ENCODE results near the gene BPTF.

DNA sequence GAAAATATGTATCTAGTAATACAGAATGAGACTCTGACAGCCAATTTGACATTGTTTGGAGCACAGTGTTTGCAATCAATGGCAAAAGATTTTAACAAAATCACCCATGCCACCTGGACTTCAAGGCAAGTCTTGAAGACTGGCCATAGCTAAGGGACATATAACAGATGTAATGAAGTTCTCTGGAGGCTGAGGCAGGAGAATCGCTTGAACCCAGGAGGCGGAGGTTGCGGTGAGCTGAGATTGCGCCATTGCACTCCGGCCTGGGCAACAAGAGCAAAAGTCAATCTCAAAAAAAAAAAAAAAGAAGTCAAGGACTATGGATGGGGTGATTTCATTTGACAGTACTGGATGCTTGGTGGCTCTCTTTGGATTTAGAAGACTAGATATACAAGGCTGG, 5.6 kb upstream of the BPTF start:
- TF ChIP-seq, protein P1, sequence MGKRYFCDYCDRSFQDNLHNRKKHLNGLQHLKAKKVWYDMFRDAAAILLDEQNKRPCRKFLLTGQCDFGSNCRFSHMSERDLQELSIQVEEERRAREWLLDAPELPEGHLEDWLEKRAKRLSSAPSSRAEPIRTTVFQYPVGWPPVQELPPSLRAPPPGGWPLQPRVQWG (CRISPR knock-in tag; IDR thresholded peaks at IDR 0.05; ENCODE audit: borderline replicate concordance, low read depth) = no peak
- TF ChIP-seq, protein P2, sequence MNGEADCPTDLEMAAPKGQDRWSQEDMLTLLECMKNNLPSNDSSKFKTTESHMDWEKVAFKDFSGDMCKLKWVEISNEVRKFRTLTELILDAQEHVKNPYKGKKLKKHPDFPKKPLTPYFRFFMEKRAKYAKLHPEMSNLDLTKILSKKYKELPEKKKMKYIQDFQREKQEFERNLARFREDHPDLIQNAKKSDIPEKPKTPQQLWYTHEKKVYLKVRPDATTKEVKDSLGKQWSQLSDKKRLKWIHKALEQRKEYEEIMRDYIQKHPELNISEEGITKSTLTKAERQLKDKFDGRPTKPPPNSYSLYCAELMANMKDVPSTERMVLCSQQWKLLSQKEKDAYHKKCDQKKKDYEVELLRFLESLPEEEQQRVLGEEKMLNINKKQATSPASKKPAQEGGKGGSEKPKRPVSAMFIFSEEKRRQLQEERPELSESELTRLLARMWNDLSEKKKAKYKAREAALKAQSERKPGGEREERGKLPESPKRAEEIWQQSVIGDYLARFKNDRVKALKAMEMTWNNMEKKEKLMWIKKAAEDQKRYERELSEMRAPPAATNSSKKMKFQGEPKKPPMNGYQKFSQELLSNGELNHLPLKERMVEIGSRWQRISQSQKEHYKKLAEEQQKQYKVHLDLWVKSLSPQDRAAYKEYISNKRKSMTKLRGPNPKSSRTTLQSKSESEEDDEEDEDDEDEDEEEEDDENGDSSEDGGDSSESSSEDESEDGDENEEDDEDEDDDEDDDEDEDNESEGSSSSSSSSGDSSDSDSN (CRISPR knock-in tag; IDR thresholded peaks at IDR 0.05) = no peak
- TF ChIP-seq, protein P3, sequence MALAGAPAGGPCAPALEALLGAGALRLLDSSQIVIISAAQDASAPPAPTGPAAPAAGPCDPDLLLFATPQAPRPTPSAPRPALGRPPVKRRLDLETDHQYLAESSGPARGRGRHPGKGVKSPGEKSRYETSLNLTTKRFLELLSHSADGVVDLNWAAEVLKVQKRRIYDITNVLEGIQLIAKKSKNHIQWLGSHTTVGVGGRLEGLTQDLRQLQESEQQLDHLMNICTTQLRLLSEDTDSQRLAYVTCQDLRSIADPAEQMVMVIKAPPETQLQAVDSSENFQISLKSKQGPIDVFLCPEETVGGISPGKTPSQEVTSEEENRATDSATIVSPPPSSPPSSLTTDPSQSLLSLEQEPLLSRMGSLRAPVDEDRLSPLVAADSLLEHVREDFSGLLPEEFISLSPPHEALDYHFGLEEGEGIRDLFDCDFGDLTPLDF (CRISPR knock-in tag; IDR thresholded peaks at IDR 0.05) = no peak
- no peak for TF ChIP-seq ZNF225 (CRISPR knock-in tag; IDR thresholded peaks at IDR 0.05)
- TF ChIP-seq, protein P4, sequence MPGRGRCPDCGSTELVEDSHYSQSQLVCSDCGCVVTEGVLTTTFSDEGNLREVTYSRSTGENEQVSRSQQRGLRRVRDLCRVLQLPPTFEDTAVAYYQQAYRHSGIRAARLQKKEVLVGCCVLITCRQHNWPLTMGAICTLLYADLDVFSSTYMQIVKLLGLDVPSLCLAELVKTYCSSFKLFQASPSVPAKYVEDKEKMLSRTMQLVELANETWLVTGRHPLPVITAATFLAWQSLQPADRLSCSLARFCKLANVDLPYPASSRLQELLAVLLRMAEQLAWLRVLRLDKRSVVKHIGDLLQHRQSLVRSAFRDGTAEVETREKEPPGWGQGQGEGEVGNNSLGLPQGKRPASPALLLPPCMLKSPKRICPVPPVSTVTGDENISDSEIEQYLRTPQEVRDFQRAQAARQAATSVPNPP (CRISPR knock-in tag; IDR thresholded peaks at IDR 0.05) = no peak
- TF ChIP-seq, protein P5, sequence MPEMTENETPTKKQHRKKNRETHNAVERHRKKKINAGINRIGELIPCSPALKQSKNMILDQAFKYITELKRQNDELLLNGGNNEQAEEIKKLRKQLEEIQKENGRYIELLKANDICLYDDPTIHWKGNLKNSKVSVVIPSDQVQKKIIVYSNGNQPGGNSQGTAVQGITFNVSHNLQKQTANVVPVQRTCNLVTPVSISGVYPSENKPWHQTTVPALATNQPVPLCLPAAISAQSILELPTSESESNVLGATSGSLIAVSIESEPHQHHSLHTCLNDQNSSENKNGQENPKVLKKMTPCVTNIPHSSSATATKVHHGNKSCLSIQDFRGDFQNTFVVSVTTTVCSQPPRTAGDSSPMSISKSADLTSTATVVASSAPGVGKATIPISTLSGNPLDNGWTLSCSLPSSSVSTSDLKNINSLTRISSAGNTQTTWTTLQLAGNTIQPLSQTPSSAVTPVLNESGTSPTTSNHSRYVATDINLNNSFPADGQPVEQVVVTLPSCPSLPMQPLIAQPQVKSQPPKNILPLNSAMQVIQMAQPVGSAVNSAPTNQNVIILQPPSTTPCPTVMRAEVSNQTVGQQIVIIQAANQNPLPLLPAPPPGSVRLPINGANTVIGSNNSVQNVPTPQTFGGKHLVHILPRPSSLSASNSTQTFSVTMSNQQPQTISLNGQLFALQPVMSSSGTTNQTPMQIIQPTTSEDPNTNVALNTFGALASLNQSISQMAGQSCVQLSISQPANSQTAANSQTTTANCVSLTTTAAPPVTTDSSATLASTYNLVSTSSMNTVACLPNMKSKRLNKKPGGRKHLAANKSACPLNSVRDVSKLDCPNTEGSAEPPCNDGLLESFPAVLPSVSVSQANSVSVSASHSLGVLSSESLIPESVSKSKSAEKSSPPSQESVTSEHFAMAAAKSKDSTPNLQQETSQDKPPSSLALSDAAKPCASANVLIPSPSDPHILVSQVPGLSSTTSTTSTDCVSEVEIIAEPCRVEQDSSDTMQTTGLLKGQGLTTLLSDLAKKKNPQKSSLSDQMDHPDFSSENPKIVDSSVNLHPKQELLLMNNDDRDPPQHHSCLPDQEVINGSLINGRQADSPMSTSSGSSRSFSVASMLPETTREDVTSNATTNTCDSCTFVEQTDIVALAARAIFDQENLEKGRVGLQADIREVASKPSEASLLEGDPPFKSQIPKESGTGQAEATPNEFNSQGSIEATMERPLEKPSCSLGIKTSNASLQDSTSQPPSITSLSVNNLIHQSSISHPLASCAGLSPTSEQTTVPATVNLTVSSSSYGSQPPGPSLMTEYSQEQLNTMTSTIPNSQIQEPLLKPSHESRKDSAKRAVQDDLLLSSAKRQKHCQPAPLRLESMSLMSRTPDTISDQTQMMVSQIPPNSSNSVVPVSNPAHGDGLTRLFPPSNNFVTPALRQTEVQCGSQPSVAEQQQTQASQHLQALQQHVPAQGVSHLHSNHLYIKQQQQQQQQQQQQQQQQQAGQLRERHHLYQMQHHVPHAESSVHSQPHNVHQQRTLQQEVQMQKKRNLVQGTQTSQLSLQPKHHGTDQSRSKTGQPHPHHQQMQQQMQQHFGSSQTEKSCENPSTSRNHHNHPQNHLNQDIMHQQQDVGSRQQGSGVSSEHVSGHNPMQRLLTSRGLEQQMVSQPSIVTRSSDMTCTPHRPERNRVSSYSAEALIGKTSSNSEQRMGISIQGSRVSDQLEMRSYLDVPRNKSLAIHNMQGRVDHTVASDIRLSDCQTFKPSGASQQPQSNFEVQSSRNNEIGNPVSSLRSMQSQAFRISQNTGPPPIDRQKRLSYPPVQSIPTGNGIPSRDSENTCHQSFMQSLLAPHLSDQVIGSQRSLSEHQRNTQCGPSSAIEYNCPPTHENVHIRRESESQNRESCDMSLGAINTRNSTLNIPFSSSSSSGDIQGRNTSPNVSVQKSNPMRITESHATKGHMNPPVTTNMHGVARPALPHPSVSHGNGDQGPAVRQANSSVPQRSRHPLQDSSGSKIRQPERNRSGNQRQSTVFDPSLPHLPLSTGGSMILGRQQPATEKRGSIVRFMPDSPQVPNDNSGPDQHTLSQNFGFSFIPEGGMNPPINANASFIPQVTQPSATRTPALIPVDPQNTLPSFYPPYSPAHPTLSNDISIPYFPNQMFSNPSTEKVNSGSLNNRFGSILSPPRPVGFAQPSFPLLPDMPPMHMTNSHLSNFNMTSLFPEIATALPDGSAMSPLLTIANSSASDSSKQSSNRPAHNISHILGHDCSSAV (CRISPR knock-in tag; IDR thresholded peaks at IDR 0.05; ENCODE audit: borderline replicate concordance) = no peak
- TF ChIP-seq, protein P6, sequence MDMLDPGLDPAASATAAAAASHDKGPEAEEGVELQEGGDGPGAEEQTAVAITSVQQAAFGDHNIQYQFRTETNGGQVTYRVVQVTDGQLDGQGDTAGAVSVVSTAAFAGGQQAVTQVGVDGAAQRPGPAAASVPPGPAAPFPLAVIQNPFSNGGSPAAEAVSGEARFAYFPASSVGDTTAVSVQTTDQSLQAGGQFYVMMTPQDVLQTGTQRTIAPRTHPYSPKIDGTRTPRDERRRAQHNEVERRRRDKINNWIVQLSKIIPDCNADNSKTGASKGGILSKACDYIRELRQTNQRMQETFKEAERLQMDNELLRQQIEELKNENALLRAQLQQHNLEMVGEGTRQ (IDR thresholded peaks at IDR 0.05; ENCODE audit: low read depth, low read length) = no peak
- TF ChIP-seq, protein P6 (CRISPR knock-in tag; IDR thresholded peaks at IDR 0.05; ENCODE audit: borderline replicate concordance) = no peak
- TF ChIP-seq GABPA (IDR thresholded peaks at IDR 0.05; ENCODE audit: low read depth, low read length) = no peak
- TF ChIP-seq GABPA (CRISPR knock-in tag; IDR thresholded peaks at IDR 0.05; ENCODE audit: low read depth) = no peak

Measured in HepG2 (cell line).